ENCODE measurements around the gene THRB.

- no peak for TF ChIP-seq CTCF (IDR thresholded peaks at IDR 0.05)
- no peak for TF ChIP-seq POLR2A (IDR thresholded peaks at IDR 0.05)
These were observed 108.2 kb downstream of the THRB start for GRCh38 chr3:24386458-24386857.
